GM19193 (cell line): ENCODE results near the gene MINDY4B.

ENCODE experiments used
- POLR2A ChIP-seq: IDR thresholded peaks from 4 replicates; pipeline ENCODE4 v1.6.1; 2011; ENCODE audit not compliant: insufficient read depth, insufficient read length; ENCODE audit errors: extremely low read depth

The MINDY4B gene

DNA sequence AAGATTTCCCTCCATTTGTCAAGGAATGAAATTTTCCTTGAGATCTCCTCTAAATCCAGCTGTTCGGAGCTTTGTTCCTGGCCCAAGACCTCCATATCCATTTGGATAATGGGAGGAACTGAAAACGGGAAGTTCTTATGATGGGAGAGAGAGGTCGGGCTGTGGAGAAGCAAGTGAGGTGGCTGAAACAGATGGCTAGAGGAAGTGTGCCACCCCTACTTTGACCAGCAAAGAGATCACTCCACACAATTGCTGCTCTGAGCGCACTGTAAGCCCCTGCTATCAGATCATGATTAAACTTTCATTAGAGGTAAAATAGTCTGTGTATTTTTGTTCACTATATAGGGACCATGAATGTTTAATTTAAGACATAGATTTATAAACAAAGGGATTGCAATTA lies at the start of gene MINDY4B:
Gene MINDY4B, minus strand, starts transcription at position 101 of the 400 bp plus-strand sequence. Its CDS starts 0 bp downstream, at position 101.
- TF ChIP-seq POLR2A, result no peak

DNA sequence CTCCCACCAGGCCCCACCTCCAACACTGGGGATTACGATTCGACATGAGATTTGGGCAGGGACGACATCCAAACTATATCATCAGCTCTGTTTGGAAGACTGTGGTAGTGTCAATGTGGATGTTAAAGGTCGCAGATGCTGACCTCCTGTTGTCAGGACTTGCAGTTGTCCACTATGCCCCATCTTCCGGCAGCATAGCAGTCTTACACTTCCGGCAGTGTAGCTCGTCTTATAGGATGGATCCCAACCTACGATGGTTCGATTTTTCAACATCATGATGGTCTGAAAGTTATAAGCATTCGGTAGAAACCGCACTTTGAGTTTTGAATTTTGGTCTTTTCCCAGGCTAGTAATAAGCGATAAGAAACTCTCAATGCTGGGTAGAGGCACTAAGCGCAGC lies 46.7 kb upstream of the MINDY4B start:
- no peak for TF ChIP-seq POLR2A

DNA sequence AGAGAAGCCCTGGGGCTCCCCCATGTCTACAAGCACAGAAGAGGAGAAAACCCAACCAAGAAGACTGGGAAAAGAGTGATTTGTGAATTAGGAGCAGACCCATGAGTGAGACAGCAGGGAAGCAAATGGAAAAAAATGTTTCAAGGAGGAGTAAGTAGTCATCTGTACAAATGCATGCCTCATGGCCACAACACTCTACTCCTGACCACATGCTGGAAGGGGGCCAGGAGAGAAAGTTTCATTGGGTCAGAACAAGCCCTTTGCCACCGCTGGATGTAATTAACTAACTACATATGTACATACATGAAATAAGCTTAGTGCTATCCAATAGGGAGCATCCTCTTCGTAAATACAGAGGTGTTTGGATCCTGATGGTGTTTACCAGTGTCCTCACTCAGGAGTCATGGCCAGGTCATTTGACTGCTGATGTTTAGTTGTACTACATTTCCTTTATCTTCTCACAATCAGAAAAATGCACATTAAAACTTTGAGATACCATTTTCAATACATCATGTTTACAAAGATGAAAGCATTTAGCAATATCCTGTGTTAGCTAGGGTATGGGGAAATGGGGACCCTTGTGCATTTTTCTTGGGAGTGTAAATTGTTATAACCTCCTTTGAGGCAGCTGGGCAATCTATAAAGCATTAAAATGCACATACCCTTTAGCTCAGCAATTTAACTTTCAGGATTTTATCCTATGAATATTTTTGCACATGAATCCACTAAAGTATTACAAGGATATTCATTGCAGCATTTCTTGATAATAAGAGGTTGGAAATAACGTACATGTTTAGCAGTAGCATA lies 40.2 kb upstream of the MINDY4B start:
- TF ChIP-seq POLR2A, result no peak

DNA sequence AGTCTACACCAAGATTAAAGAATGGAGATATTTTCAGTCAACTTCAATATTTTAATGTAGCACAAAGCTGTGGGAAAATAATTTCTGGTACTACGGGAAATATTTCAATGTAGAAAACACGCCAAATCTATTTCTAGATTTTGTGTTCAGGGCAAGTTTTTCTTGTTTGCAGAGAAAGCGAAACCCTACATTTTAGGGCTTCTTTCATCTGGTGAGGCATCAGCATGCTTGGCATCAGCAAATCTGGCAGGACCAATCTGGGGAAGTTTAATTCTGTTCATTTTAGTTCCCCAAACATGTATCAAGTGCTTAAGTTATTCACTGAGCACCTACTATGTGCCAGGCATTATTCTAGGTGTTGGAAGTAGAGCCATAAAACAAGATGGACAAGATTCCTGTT lies 37.0 kb upstream of the MINDY4B start:
- TF ChIP-seq POLR2A, result no peak

- no peak for TF ChIP-seq POLR2A
Observed at GRCh38 chr3:150936693-150937092, 31.5 kb upstream of the MINDY4B start.

GRCh38 chr3:150933473-150933995 lies 28.3 kb upstream of the MINDY4B start:
- TF ChIP-seq POLR2A, result no peak

DNA sequence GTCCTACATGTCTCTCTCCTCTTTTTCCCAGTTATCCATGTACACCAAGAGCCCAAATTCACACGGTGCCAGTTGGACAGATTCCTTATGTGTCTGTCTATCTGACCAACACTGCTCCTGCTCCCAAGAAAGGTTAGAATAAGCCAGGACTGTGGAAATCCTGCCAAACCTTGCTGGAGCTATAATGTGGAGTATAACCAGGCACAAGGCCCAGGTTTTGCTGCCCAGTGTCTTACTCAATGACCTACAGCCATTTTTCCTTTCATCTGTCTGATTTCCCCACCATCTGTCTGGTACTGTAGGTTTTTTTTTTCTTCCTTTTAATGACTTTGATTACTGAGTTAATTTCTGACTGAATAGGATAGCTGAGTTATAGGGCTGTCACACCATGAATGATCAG lies 26.5 kb upstream of the MINDY4B start:
- TF ChIP-seq POLR2A, result no peak

- no peak for TF ChIP-seq POLR2A
Observed at GRCh38 chr3:150930839-150931238, 25.6 kb upstream of the MINDY4B start.

- TF ChIP-seq POLR2A, result no peak
Observed at GRCh38 chr3:150928234-150928633, 23.0 kb upstream of the MINDY4B start.

DNA sequence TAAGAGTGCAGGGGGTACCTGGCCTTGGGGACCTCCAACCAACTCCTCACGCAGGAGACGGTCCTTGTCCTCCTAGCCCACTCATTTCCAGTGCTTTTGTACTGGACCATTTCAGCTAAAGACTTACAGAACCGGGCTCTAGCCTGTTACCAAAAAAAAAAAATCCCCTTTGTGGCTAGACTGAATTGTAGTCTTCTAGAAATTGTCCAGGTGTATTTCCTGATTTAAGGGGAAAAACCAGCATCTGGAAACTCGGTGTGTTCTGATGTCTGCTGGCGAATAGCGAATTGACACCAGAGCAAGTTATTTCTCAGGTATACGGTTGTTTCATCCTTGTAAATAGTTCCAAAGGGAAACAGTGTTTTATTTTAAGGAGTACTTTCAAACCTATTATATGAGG lies 21.1 kb upstream of the MINDY4B start:
- no peak for TF ChIP-seq POLR2A

DNA sequence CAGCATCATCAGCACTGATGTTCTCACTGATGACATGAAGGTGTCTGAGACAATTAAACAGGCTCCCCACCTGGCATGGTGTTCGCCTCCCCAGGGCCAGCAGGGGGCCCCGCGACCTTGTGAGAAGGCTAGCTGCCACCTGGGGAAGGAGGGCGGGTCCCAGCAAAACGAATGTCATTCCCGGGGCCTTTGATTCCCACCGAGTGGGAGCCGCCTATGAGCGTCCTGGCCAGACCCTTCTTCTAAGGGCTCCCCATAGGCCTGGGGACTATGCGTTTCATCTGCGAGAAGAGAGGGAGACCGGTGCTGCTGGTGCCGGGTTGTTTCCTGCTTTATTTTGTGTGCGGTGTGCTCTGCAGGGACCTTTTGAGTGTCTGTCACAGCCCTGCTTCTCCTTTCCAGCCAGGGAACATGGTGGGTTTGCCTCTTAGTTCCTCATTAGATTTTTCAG lies 20.5 kb upstream of the MINDY4B start:
- no peak for TF ChIP-seq POLR2A

DNA sequence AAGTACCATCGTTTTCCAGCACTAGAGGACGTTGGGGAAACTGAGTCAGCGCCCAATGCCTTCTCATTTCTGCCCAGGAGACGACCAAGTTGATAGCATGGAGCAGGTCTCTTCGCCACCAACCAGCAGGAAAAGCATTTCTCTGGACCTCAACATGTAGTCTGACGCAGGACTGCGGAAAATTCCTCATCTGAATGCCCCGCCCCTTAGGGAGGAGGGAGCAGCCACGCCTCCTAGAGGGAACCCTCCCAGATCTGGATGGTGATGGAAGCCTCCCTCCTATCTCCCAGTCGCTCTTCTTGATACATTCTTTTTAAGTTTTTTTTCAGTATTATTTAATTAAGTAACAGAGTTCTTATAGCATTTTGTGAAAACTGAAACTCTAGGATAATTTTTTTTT lies 17.4 kb upstream of the MINDY4B start:
- TF ChIP-seq POLR2A, result no peak

- TF ChIP-seq POLR2A, result no peak
Observed at GRCh38 chr3:150921209-150921608, 16.0 kb upstream of the MINDY4B start.

GRCh38 chr3:150920236-150920635 lies 15.0 kb upstream of the MINDY4B start:
- no peak for TF ChIP-seq POLR2A

- no peak for TF ChIP-seq POLR2A
Observed at GRCh38 chr3:150917951-150918350, 12.7 kb upstream of the MINDY4B start.
